Astrocyte of the spinal cord (primary cell): Measurements from ENCODE around the gene WRAP73.

ENCODE experiments used
- DNase-seq: peaks from one replicate; pipeline ENCODE4 v3.0.0; 2011; ENCODE audit warnings: low read depth, low spot score
- H3K4me3 ChIP-seq: 2 replicates; pipeline ENCODE4 v1.5.1; 2011; ENCODE audit warnings: low read depth, mild to moderate bottlenecking, low read length, moderate library complexity
- in situ Hi-C: cut with HindIII; loops from 2 replicates; pipeline ENCODE4 v1.10.0; 2017; ENCODE audit warnings: low sequenced_read_pairs
- TF ChIP-seq, protein P1 (sequence below): IDR thresholded peaks from 2 replicates; pipeline ENCODE4 v1.5.1; 2012; ENCODE audit warnings: low read depth, mild to moderate bottlenecking, low read length, inconsistent platforms

The WRAP73 gene

DNA sequence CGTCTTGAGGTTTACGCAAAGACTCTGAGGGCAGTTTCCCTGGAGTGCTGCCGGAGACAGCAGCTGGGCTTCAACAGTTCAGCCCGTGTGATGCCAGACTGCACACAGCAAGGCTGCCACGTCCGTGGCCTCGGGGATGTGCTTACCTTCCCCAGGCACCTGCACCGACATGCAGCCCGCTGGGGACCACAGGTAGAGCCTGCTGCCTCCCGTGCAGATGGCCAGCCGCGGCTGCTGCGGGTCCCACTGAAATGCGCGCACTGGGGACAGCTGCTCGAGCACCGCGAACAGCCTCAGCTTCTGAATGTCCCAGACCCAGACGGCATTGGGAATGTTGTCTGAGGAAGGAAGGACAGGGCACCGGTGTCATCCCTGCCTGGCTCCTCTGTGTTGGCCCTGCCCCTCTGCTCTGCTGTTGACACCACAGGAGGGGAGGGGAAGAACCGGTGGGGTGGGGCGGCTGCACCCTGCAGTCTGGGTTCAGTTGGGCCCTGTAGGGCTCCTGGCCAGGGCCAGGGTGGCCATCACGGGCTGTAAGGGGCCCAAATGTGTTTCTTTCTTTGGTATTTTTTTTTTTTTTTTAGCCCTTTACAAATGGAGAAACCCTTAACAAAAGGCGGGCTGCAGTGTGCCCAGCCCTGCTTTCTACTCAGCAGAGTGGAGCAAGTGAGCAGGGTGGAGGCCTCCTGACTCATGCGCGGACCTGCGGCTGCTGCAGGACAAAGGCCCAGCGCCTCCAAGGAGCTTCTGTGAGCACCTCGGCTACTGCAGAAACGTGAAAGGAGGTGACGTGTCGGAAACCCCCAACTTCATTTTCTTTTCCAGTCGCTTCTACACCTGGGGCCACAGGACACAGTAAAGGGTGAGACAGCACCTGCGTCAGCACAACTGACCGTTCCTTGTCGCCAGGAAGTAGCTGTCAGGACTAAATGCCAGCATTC lies 18.3 kb downstream of the WRAP73 start:
- TF ChIP-seq, protein P1, sequence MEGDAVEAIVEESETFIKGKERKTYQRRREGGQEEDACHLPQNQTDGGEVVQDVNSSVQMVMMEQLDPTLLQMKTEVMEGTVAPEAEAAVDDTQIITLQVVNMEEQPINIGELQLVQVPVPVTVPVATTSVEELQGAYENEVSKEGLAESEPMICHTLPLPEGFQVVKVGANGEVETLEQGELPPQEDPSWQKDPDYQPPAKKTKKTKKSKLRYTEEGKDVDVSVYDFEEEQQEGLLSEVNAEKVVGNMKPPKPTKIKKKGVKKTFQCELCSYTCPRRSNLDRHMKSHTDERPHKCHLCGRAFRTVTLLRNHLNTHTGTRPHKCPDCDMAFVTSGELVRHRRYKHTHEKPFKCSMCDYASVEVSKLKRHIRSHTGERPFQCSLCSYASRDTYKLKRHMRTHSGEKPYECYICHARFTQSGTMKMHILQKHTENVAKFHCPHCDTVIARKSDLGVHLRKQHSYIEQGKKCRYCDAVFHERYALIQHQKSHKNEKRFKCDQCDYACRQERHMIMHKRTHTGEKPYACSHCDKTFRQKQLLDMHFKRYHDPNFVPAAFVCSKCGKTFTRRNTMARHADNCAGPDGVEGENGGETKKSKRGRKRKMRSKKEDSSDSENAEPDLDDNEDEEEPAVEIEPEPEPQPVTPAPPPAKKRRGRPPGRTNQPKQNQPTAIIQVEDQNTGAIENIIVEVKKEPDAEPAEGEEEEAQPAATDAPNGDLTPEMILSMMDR, result no peak

DNA sequence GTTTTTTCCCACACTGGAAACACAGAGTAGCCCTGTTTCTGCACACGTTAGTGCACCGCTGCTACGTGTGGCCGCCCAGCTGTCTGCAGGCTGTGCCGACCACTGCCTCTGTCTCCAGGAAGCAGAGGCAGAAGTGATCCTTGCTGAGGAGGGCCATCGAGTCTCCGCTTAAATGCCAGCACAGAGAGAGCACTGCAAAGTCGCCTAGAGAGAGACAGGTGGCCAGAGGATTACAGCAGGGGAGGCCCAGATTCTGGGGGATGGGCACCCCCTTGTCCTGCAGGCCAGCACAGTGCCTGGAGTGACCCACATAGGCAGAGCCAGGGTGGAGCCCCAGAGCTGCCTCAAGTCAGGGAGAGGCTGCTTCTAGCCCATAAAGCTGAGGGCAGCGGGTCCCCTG lies 19.0 kb downstream of the WRAP73 start:
- no peak for DNase-seq
- in situ Hi-C loops, result loop anchor here (25.0 kb wide), 1 partner anchor 94 kb away; no protein-coding TSS in a partner anchor
- H3K4me3 ChIP-seq, result no peak overlapping the region
- TF ChIP-seq, protein P1, result no peak

More for the DNA sequence above, 18.3 kb downstream of the WRAP73 start:
- in situ Hi-C loops, result loop anchor here (25.0 kb wide), 1 partner anchor 94 kb away; no protein-coding TSS in a partner anchor
- DNase-seq, result no peak
- H3K4me3 ChIP-seq, result no peak overlapping the region

DNA sequence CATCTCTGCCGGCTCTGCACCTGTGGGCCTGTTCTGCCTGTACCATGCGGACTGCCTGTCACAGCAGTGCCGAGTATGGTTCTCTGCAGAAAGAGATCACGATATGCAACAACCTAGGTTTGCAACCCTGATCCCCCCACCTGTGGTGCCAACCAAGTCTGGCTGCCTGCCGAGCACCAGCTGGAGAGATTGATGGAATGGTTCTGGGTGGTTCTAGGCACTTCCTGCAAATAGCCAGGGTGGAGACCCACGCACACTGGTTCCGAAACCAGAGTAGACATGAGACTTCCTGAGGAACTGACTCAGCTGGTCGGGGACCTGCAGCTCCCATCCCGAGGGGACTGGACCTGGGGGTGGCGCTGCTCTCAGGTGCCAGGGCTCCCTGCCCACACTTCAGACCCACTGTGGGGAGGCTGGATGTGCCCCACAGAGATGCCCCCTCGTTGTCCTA lies 19.7 kb downstream of the WRAP73 start:
- in situ Hi-C loops, result loop anchor here (25.0 kb wide), 1 partner anchor 93 kb away; no protein-coding TSS in a partner anchor
- TF ChIP-seq, protein P1, result no peak

DNA sequence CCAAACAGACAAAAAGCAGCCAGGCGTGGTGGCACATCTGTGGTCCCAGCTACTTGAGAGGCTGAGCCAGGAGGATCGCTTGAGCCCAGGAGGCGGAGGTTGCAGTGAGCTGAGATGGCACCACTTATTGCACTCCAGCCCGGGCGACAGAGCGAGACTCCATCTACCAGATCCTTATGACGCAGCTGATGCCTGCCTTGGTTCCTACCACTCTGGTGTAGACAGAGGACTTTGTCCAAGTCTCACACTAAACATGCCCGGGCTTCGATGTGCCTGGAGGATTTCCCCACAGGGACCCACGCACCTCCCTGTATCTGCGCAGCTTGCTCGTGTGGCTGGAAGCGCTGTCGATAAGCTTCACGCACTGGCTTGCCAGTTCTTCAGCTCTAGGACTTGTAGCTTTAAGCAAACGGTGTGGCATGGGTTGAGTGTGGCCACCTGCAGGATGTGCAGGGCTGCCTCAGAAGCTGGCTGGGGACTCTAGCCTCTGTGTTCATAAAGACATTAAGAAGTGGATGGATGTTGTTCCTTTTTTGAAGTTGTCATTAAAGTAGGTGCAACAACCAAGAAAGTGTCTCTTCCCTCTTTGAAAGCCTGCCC lies 20.2 kb downstream of the WRAP73 start:
- no peak for DNase-seq
- no peak overlapping the region for H3K4me3 ChIP-seq
- TF ChIP-seq, protein P1, result no peak
- in situ Hi-C loops, result loop anchor here (25.0 kb wide), 1 partner anchor 92 kb away; no protein-coding TSS in a partner anchor

More for the DNA sequence above, 19.7 kb downstream of the WRAP73 start:
- DNase-seq, result no peak
- H3K4me3 ChIP-seq, result no peak overlapping the region

DNA sequence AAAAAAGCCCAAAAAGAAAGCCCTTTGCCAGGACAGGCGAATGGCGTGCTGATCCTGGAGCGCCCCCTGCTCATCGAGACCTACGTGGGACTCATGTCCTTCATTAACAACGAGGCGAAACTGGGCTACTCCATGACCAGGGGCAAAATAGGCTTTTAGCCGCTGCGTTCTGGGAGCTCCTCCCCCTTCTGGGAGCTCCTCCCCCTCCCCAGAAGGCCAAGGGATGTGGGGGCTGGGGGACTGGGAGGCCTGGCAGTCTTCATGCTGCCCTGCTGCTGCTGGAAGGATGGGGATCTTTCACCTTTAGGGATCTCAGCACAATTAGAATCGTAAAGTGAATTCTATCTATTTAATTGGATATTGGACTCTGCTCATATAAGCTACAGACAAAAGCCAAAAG lies 21.5 kb downstream of the WRAP73 start:
- TF ChIP-seq, protein P1, result no peak
- in situ Hi-C loops, result loop anchor here (25.0 kb wide), 1 partner anchor 91 kb away; no protein-coding TSS in a partner anchor
- DNase-seq, result no peak
- no peak overlapping the region for H3K4me3 ChIP-seq

DNA sequence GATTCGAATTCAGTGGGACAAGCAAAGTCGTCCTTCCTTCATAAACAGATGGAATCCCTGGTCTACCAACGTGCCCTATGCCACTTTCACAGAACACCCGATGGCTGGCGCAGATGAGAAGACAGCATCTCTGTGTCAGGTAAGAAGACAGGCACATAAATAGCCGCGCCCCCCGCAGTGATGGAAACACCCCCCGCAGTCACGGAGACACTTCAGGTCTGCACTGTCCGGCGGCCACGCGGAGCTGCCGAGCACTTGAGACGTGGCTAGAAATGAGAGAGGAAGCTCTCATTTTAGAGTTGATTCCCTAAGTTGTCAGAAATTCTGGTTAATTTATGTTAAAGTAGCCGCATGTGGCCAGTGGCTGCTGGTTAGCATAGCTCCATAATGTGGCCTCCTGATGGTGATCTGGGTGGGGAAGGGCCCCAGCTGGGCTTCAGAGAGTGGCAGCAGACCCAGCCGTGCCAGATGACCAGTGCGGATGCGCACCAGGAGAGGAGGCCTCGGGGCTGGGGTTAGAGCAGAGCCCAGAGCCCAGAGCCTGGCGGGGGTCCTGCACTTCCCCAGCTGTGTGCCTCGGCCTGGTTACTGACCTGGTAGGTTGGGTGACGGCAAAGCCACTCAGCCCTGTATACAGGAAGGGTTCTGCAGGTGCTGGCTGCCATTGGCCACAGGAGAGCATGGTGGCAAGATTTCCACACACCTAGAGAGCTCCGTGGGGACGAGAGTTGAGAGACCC lies 22.2 kb downstream of the WRAP73 start:
- in situ Hi-C loops, result loop anchor here (25.0 kb wide), 1 partner anchor 90 kb away; no protein-coding TSS in a partner anchor
- DNase-seq, result no peak
- no peak overlapping the region for H3K4me3 ChIP-seq
- TF ChIP-seq, protein P1, result no peak
